ENCODE results near the gene AKR7A3. TPM values are rescaled to one million over a fixed set of nuclear protein-coding genes. Genes with fewer than 3 reads are reported as not detected.
"Not testable (repeated sequence)": the region's sequence is repeated elsewhere in the genome, so short reads cannot be mapped to it uniquely, and the experiment has no call there.

AKR7A3 gene
- polyA plus RNA-seq, 1 donor, result 2.6 TPM

DNA sequence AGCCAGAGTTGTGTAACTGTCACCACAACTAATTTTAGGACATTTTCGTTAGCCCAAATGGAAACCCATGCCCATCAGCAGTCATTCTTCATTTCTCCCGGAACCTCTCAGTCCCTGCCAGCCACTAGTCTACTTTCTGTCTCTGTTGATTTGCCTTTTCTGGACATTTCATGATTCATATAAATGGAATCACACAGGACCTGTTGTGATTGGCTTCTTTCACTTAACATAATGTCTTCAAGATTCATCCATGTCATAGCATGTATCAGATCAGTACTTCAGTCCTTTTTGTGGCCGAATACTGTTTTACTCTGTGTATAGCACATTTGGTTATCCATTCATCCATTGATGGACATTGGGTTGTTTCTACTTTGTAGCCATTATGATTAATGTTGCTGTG is 30.6 kb upstream of the AKR7A3 start:
- no peak for DNase-seq

DNA sequence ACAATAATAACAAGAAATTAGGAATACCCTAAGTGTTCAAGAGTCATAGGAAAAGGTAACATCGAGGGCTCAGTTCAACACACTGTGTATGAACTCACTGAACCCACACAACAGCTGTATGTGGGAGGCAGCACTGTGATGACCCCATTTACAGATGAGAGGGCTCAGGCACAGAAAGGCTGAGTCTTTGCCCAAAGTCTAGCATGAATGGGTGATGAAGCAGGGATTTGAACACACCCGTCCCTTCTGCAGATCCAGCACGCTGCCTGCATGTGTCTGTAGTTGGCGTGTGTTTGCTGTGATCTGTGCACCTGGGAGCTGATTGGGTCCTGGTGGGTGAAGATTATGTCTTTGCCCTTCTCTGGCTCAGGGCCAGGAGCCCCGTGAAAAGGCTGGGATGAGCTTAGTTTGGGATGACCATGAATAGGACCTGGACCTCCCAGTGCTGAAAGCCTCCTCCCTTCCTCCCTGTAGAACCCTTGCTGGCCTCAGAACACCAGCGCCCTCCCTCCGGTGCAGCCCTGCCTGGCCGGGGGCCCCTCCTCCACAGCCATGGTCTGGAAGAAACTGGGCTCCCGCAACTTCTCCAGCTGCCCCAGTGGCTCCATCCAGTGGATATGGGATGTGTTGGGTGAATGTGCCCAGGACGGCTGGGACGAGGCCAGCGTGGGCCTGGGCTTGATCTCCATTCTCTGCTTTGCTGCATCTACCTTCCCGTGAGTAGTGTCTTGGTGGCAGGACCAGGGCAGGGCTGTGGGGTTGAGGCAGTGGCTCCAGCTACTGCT is 28.7 kb upstream of the AKR7A3 start:
- DNase-seq, result no peak

DNA sequence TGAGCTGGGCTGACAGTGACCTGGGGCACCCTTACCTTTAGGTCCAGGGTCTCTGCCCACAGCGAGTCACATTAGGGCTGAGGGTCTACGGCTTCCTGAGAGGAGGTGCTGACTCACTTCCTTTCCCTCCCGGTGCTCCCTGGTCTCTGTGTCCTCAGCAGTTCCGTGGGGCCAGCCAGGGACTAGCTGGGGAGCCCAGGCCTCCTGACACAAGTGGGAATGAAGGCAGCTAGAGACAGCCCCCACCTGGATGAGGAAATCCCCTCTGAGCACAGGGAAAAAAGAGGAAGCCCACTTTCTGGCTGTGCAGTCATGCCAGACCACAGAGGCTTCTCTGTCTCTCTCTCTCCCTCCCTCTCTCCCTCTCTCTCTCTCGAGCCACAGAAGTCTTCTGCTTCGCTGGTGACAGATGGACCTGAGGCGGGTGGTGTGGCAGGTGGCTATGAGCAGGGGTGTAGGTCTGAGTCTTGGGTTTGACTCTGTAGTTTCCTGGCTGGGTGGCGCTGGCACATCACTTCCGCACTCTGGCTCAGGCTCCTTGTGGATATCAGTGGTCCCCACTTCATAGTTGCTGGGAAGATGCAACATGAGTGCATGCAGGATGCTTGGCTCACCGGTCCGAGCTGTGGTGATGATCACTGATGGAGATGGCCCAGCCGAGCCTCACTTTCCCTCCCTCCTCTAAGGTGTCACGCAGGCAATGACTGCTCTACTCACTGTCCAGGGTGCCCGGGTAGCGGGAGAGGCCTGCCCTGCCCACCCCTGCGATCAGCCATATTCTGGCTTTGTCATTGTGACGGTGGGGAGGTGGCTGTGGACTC is 27.0 kb upstream of the AKR7A3 start:
- DNase-seq, result no peak

DNA sequence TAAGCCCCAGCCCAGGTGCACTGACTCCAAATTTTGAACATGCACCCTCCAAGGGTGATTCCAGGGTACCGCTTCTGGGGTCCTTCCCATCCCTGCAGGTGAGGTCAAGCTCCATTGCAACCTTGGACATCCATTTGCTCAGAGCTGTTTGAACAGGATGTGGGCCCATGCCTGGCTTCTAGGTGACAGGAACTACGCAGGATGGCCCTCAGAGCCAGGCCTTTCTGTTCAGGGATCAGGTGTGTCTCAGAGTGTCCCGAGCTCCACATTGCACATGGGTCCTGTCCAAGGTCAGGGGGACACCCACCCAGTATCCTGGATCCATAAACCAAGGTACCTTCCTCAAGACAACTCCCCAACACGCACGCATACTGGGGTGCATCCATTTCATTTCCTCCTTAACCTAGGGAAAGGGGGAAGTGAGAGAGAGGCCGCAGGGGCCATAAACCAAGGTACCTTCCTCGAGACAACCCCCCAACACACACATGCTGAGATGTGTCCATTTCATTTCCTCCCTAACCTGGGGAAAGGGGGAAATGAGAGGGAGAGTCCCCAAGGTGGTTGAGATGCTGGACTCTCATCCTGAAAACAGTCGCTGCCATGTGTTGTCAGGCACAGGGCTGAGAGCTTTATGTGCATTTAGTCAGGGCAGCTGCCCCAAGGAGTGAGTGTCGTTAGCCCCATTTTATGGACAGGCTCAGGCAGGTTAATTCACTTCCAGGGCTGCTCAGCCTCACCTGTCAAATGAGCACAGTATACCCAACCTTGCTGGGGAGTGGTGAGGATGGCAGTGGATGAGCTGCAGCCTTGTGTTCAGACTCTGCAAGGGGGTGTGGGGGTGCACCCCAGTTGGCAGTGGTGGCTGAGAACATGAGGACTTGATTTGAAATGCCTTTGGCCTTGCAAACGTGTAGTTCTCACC is 25.7 kb upstream of the AKR7A3 start:
- no peak for DNase-seq

DNA sequence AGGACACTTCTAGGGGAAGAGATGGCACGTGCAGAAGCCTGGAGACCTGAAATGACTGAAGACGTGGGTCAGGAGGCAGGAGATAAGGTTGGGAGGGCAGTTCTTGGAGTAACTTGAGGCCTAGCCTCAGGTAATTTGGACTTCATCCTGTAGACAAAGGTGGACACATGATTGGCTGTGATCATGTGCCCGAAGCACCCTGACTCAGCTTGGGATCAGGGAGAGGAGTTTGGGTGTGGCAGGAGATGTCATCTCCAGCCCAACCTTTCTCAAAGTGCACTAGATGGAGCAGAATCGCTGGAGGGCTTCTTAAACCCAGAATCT is 25.0 kb upstream of the AKR7A3 start:
- DNase-seq, result no peak

DNA sequence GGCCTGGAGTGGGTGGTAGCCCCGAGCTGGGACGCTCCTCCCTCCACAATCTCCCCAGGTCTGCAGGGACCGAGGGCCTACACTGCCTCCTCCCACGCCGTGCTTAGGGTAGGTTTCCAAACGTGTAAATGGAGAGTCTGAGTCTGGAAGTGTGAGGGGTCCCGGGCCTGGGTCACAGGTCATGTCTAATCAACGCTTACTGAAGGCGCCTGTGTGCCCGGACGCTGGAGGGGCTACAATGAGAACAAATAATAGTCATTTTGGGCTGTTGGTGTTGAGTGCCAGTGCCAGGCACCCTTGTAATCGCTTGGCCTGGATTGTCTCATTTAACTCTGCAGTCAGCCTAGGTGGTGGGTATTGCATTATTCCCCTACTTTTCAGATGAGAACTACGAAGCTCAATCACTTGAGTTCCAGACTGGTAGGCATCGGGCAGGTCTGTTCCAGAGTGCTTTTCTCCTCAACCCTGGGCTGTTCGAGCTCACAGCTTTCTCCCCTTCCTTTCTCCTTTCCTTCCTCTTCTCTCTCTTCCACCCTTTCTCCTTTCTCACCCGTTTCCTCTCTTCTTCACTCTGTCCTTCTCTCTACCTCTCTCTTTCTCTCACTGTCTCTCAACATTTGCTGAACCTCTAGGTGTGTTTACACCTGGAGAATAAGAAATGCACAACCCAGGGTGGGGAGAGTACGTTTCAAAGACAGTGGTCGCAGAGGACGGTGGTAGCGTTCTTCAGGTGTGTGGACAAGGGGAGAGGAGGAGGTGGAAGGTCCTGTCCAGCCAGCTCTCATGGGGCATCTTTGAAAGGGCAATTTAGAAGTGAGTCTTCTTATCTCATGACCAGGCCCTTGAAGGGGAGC is 24.4 kb upstream of the AKR7A3 start:
- no peak for DNase-seq

DNA sequence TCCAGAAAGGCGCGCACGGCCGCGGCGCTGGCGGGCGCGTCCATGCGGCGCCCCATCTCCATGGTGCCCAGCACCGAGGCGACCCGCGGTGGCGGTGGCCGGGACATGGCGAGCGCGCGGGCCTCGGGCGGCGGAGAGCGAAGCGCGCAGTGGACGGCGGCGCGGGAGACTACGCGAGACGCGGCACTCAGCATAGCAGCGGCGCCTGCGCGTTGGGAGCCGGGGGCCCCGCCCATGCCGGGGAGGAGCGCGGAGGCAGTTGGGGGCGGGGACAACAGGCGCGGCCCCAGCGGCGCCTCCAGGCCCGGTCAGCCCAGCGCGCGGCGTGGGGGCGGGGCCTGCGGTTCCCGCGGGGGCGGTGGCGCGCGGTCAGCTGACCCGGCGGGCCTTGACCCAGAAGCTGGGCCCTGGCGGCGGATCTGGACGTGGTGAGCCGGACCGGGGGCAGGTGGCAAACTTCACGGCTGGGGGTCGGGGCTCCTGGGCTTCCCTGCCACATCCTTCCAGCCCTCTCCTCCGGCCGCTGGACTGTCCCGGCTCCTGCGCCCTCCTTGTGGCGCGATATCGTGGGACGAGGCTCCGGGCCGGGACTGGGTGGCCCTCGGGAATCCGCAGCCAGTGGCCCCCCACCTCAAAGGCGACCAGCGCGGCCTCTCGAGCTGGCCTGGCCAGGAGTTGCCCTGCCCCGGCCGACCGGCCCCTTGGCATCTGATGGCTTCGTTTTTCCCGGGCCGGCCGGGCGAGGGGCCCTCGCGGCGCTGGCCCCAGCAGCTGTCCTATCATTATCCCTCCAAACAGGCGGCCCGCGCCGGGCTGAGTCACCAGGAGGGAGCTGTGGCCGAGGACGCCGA is 23.6 kb upstream of the AKR7A3 start, which contains the start of the genes AKR7A2 and SLC66A1:
AKR7A2 (minus strand) TSS at position 214 of the 851 bp plus-strand sequence; CDS start at position 194, 20 bp downstream.
SLC66A1 (plus strand) TSS at position 396 of the 851 bp plus-strand sequence. CDS start 5,352 bp downstream, outside the sequence.
- peak; percentile 94 for DNase-seq

DNA sequence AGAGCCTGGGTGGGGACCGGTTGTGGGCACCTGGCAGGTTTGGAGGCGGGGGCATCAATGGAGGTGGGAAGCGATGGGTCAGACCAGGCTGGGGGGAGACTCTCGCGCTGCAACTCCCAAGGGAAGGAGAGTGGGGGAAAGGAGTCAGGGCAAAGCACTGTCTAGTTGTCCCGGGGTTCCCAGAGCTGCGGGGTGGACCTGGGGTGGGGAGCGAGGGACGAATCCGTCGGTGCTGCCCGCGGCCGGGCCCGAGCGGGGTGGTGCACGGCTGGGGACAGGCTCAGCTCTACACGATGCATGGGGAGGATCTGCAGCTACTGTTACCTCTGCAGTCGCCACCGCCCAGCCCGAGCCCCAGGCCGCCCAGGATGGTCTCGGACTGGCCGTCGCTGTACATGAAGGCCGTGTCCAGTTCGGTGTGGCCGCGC is 22.9 kb upstream of the AKR7A3 start:
- DNase-seq, result no peak

DNA sequence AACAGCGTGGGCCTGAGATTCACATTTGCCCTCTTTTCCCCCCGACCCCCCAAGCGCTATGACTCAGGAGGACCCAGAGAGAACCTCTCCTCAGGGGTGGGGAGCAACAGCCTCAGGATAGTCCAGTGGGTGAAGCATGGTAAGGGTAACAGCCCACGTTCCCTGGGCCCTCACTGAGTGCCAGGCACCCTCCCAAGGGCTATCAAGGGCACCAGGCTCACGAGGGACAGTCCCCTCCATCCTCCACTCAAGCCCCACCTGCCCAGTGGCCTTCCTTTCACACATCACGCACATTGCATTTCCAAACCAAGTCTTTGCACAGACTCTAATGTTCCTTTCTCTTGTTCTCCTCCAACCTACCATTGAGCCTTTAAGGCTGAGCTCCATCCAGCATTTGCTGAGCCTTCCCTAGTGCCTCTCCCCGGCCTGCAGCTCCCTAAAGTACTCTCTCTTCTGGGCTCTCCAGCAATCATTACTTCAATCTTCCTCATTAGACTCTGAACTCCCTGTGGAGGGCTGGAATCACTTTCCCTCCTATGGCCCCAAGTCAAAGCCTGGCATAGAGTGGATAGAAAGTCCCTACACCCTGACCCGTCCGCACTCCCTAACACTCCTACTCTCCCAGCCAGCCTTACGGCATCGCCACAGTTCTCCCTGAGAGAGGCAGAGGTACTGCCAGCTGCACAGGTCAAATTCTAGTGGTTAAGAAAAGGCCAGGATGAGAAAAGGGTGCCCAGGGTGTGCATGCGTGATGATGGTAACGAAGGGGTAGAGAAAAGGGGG is 22.3 kb upstream of the AKR7A3 start:
- peak; percentile 20 for DNase-seq

DNA sequence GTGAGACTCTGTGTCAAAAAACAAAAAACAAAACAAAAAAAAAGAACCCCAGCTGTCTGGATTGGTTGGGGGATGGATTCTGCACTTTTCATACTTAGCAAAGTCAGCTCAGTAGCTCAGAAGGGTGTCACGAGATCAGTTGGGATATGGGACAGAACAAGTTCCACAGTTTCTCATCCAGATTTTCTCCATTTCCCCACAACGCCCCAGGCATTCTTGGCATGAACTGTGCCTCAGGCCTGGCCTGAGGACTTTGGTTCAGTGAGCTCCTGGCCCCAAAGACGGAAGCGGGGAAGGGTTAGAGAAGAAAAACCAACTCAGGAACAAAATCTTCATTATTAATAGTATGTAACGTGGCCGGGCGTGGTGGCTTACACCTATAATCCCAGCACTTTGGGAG is 21.5 kb upstream of the AKR7A3 start:
- no peak for DNase-seq

DNA sequence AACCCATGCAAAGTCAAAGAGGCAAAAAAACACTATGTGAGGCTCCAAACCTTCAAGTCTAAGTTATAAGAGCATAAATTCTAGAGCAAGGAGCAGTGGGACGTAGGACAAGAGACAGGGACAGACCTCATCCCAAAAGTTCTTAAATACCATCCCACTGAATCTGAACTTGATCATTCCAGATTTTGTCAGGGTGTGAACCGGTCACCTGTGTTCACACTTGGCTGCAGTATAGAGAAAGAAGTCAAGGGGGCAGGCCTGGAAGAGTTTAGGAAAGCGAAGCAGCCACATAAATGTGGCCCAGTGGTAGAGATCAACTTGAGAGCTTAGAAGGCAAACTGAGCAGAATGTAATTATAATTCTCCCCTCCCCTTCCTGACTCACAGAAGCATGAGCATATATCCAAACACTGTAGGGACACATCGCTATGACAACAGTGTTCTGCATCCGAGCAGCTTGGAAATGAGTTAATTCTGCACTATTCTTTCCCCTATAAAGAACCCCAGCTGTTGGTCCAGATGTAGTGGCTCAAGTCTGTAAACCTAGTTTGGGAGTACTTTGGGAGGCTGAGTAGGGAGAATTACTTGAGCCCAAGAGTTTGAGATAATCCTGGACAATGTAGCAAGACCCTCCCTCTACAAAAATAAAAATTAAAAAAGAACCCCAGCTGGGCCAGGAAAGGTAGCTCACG is 20.7 kb upstream of the AKR7A3 start:
- peak; percentile 22 for DNase-seq

DNA sequence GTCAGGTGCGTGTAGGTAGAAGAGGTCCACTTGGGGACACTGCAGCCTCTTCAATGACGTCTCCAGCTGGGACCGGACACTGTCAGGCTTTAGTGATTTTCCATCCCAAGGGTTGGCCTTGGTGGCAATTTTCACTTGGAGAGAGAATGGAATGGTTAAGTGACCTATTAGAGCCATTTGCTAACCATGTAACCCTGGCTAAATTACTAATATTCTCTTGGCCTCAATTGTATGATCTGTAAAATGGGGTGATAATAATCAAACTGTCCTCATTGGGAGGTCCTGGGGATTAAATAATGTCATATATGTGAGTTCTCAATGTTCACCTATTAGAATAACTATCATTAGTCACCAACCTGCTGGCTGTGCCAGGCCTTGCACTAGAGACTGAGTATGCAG is 19.9 kb upstream of the AKR7A3 start:
- no peak for DNase-seq

DNA sequence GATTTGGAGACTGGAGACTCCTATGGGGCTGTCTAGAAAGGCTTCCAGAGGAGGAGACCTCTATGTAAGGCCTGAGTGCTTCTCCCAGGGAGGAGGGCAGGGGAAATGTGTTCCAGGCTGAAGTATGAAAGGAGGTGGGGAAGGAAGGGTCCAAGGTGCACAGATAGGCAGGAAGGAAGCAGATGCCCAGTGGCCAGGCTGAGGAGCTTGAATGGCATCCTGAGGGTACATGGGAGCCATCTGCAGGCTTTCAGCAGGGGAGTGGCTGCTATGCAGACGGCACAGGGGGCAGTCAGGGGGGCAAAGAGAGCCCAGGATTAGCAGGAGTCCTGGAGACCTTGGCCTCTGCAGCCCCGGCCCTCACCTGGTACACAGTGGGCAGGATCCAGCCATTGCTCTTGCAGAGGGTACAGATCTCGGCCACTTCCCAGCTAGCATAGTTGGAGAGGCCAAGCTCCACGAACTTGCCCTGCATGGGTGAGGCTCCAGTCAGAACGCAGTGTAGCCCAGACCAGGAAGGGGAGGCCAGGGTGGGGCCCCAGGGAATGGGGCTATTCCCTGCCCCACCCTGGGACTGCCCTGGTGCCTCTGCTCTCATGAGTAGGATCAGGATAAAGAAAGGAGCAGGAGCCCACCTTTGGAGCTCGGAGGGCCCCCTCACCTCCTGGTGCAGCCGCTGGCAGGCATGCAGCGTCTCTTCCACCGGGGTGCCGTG is 19.4 kb upstream of the AKR7A3 start:
- no peak for DNase-seq

DNA sequence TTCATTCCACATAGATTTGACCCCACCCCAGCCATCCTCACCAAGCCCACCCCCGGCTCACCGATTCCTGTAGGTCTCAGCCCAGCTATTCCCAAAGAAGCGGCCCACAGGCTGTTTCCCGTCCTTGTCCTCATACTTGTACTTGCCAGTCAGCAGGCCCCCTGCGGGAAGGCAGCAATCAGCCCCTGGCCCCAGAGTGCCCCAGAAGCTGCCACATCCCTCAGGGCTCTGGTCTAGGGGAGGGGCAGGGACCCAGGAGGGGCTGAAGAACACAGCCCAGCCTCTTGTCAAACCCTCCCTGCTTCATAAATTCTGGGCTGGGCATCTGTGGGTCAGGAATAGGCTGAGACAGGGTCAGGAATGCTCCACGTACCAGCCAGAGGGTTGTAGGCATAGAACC is 18.4 kb upstream of the AKR7A3 start:
- DNase-seq, result no peak

DNA sequence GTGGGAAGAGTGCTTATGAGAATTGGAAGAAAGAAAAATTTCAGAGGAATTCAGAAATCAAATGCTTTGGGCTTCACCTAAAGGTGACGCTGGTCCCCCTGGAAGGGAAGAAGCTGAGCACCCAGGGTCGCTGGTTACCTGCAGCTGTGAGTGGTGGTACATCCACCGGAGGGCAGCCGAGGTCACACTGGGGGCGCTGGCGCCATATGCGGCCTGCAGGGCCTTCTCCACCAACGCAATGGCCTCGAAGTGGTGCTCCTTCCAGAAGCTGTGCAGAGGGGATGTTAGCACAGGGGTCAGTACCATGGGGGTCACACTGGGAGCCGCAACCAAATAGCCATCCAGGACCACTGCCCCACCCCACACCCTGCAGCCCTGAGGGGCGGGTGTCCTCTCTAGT is 17.3 kb upstream of the AKR7A3 start:
- DNase-seq, result no peak

DNA sequence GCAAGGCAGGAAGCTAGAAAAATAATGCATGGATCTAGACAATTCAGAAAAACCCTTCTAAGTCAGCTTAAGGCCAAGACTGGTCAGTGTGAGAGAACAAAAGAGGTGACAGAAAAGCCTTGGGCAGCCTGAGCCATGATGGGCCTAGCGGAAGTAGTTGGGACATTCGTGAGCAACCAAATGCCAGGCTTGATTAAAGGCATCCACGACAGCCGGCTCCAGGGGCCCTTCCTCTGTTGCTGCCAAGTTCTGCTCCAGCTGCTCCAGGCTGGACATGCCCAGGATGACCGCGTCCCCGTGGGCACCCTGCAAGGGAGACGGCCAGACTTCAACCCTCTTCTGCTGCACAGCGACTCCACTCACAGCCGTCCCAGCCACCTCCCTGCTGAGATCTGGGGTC is 15.5 kb upstream of the AKR7A3 start:
- DNase-seq, result not testable (repeated sequence)

DNA sequence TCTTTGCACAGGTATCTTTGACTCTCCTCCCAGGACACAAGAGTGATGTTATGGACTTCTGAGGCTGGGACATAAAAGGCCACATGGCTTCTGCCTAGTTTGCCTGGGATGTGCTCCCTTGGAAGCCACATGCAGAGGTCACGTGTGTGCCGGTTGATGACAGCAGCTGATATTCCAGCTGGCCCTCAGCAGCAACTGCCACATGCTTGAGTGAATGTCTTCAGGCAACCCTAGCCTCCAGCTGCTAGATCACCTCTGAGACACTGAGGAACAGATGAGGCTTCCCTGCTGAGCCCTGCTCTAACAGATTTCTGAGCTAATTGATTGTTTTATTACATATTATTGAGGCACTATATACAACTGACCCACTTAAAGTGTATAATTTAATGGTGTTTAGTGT is 11.6 kb upstream of the AKR7A3 start:
- no peak for DNase-seq

DNA sequence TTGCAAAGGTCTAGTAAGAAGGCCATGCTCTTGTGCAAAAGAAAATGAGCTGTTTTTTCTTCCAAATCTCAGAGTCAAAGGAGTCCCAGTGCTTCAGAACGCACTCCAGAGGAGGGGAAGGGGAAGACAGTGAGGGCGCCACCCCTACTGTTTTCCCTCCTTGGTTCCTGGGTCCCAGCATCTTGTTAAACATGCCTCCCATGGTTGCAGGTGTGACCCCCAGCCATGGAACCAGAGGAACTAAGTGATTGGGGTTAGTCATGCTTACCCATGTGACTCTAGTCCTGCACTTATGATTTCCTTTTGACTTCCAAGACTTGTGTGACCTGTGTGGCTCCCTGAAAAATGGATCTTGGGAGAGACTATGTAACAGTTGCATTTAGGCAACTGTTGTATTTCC is 6.1 kb upstream of the AKR7A3 start:
- DNase-seq, result no peak
